ENCODE results near the gene TIAM1.

The TIAM1 gene

DNA sequence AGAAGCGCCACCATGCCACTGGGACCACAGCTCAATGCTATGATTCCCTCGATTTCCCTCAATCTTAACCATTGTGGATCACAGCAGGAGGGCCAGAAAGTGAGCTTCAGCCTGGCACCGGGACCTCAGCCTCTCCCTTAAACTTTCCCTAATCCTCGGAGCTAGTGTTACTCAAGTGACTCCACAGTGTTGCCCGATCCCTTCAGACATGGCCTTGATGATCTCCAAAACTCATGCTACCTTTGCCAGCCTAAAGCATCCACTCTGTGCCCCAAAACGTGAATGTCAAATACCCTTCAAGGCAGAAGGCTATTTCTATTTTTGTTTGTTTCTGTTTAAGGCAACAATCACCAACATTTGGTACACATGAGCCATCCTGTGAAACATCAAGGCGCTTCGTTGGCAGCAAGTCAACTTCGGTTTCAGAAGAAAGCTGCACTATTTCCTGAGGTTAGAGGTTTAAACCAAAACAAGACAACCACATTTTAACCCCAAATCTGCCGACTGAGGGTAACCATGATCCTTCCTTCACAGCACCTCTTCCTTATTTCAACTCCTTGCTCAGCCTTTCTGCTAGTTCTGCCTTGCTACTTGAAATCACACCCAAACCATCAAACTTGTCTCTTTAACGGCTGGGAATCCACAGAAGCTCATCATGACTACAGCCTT is 211.4 kb downstream of the TIAM1 start:
- DNase-seq = no peak

DNA sequence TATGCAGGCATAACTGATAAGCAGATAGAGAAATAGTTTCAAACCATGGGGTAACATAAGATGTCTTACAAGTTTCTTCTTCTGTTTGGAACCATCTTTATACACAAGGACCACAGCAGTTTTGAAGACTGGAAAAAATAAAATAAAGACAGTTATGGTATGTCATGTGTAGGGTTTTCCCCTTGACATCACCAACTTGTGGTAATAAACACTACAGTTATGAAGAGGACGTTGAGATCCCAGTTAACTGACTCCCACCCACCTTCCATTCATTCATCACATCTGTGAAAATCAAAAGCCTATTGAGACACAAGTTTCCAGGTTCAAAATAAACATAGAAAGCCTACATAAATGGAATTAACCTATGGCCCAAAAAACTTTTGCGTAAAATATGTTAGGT is 213.2 kb downstream of the TIAM1 start:
- DNase-seq = no peak

DNA sequence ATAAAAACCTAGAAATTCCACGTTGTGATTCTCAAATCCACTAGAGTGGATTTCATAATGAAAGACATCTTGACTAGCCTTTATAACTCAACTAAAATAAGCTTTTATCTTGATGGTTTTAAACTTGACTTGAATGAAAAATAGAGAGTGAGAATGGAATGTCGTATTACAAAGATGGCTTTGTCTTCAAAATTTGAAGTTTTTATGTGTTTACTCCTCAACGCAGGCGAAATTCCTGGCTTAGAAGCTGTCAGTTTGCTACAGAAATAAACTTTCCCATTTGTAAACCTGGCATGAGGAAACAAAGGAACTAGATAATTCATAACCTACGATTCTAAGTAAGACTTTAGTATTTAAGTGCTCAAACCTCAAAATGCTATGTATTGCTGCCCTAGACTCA is 215.8 kb downstream of the TIAM1 start:
- no peak for DNase-seq

DNA sequence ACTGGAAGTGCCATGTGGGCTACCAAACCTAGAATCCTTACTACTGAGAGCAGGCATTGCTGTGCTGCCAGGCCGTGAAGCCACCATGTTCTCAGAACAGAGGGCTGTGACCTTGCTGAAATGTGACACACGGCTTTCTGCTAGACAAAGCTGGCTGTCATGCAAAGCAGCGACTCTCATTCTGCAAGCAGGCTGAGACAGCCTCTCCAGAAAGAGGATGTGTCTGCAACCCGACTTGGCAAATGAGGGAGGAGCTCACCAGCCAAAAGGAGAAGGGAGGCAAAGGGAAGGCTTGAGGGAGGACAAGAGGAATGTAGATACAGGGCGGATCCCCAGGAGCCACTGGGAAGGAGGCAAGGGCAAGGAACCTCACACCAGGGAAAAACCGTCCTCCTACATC is 220.1 kb downstream of the TIAM1 start:
- DNase-seq = no peak

DNA sequence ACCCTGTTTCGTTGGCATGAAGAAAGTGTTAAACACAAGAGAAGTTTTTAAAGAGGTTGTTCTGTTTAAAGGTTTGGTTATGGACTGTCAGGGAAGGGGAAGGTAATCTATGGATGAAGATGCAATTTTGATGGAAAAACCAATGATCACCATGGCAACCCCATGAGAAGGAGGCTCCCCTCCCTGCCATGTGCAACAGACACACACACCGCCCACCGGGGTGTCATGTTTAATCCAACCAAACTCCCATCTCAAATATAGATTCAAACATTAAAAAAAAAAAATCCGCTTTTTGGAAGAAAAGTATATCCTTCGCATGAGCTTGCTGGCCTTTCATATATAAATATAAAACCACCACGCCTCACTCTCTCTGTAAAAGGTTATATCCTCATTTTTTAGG is 224.9 kb downstream of the TIAM1 start:
- no peak for DNase-seq

DNA sequence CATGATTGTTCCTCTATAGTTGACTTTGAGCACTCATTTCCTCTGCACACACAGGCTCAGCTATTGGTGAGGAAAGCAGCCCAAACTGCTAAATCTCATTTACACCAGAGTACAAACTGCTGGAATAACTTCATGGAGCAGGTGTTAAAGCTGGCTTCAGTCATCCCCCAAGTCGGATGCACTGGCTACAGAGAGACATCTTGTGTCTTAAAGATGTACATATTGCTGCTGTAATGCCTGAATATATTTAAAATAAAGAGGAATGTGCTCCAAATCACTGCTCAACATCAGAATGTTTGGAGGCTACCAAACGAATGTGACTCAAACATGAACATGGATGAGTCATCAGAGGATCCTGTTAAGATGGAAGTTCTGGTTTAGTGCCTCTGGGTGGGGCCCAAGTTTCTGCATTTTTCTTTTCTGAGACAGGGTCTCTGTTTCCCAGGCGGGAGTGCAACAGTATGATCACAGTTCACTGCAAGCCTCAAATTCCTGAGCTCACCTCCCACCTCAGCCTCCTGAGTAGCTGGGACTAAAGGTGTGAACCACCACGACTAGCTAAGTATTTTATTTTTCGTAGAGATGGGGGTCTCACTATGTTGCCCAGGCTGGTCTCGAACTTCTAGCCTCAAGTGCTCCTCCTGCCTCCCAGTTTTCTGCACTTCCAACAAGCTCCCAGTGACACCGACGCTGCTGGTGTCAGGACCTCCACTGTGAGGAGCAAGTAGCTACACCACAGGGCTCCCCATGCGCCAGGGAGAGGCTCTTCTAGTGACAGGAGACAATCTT is 226.7 kb downstream of the TIAM1 start:
- DNase-seq = no peak

DNA sequence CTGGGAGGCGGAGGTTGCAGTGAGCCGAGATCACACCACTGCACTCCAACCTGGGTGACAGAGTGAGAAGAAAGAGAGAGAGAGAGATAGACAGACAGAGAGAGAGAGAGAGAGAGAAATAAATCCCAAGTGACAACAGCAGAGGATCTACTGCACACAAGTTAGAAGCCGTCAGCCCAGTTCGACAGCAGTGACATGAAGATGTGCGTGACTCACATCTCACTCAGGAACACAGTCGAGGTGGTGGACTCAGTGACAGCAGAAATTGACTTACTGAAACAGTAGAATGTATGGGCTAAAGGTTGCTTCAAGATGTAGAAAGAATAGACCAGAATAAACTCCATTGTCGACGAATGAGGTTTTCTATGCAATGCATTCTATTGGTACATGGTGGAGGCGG is 228.8 kb downstream of the TIAM1 start:
- no peak for DNase-seq

DNA sequence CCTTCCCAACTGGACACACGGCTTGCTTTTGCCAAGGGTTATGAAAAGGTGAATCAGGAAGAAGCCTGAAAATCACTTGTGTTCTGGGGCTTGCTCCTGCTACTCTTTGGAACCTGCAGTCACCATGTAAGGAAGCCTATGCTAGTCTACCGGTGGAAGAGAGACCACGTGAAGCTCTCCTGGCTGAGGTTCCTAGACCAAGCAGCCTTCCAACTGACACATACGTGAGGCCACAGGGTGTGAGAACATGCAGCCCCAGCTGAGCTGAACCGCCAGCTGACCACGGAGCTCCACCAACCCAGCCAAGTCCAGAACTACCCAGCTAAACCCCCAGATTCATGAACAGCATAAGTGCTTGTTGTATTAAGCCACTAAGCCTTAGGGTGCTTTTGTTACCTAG is 233.0 kb downstream of the TIAM1 start:
- DNase-seq = no peak

DNA sequence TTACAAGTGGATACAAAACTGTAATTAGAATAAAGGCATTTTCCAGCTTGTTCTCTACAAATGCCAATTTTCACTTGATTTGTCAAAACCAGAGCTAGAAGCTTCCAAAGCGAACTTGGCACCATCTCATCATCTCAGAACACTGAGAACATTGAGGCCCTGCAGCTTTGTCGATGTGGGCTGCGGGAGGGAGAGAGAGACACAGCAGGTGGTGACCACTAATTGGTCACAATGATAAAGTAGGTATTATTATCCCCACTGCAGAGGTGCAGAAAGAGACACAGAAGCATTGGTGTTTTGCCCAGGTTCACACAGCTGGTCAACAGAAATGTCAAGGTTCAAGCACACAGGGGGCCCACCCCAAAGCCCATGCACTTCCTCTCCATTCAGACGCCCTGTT is 233.6 kb downstream of the TIAM1 start:
- DNase-seq = peak; percentile 2

DNA sequence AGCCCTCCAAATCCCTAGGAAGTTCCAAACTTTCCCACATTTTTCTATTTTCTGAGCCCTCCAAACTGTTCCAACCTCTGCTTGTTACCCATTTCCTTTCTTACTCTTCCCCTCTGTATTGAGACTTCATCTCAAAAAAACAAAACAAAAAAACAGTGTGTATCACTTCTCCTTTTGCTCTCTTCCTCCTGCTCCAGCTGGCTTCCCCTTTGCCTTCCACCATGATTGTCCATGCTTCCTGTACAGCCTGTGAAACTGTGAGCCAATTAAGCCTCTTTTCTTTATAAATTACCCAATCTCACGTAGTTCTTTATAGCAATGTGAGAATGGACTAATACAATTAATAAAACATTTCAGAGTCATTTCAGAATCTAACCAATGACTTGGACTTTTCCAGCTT is 236.2 kb downstream of the TIAM1 start:
- DNase-seq = no peak

DNA sequence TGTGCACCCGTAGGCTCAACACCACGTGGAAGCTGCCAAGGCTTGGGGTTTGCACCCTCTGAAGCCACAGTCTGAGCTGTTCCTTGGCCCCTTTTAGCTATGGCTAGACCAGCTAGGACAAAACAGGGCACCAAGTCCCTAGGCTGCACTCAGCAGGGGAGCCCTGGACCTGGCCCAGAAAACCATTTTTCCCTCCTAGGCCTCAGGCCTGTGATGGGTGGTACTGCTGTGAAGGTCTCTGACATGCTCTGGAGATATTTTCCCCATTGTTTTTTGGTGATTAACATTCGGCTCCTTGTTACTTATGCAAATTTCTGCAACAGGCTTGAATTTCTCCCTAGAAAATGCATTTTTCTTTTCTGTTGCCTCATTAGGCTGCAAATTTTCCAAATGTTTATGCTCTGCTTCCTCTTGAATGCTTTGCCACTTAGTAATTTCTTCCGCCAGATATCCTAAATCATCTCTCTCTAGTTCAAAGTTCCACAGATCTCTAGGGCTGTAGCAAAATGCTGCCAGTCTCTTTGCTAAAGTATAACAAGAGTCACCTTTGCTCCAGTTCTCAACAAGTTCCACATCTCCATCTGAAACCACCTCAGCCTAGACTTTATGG is 236.8 kb downstream of the TIAM1 start:
- no peak for DNase-seq

DNA sequence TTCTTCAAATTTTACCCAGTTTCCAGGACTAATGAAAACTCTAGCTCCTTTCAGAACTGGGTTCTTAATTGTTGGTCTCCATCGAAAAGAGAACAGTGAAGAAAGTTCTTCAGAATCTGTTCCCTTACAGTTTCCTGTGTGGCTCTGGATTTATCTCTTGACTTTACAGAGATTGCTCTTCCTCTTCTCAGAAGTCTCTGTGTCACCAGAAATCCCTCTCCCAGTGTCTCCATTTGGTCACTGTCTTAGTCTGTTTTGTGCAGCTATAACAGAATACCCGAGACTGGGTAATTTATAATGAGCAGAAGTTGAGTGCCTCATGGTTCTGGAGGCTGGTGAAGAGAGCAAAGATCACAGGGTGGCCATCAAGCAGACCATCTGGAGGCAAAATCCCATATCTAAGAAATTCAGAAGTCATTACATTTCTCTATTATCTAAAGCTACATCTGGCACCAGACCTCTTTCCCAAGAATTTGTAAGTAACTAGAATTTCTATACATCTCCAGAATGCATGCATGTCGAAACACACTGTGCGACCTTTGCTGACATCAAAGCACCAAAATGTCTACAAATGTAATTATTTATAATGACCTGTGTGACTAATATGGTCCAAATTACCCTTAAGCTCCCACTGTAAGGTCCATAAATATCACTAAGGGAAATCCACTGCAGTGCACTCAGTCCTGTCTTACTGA is 240.3 kb downstream of the TIAM1 start:
- no peak for DNase-seq

DNA sequence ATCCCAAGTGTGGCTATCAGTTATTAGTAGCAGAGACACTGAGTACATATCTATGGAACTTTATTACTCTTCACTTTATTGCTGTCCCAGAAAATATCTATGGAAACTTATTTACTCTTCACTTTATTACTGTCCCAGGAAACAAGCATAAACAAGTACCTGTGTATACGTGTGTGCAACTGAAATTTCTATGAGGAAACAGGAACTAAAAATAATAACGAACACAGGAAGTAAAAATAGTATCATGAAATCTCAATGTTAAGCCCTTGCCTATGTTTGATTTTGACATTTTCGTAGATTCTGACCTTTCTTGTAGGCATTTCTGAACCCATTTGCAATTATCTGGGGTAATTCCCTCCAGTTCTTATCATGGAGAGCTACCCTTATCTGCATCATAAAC is 240.9 kb downstream of the TIAM1 start:
- no peak for DNase-seq

DNA sequence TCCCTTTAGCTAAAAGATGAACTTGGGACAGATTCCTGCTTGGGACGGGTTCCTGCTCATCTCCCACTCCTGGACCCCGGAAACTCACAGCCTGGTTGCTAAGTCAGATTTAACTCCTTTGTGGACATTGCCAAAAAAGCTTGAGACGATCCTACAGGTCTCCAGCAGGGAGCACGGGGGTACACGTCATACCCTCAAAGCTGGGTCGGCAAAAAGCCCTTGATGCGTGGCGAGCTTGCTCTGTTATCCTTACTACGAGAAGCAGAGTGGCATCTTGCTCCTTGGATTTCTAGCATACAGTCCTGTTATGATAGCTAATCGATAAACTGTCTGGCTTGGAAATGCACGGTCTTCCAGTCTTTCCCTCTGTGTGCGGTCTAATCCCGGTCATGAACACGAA is 244.9 kb downstream of the TIAM1 start:
- DNase-seq = no peak

DNA sequence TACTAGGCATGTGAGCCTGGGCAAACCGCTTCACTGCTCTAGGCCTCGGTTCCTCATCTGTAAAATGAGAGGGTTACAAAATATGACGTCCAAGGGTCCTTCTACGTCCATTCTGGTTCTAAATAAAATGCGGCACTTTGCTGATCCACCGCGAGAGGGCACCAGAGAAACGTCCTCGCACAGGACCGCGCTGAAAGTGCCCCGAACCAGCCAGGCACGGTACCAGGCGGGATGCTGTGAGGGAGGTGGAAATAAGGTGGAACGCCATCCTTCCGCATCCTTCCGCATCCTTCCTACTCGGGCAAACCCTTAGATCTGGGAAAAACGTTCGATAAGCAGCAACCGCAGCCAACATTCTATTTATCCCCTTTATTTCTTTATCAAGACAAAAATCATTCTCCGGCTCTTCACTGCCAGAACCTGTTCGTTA is 245.5 kb downstream of the TIAM1 start:
- DNase-seq = peak; percentile 74

DNA sequence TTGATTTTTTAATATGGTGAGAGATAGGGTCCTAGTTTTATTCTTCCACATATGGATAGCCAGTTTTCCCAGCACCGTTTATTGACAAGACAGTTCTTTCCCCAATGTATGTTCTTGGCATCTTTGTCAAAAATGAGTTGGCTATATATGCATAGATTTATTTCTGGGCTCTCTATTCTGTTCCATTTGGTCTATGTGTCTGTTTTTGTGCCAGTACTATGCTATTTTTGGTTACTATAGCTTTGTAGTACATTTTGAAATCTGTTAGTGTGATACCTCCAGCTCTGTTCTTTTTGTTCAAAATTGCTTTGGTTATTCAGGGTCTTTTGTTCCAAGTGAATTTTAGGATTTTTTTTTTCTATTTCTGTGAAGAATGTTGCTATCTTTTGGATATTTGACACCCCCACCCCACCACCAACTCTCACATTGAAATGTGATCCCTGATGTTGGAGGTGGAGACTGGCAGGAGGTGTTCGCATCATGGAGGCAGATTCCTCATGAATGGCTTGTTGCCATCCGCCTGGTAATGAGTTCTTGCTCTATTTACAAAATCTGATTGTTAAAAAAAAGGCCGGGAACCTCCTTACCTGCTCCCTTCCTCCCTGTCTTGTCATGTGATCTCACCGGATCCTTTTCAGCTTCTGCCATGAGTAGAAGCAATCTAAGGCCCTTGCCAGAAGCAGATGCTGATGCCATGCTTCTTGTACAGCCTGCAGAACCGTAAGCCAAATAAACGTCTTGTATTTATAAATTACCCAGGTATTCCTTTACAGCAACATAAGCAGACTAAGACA is 251.0 kb downstream of the TIAM1 start:
- no peak for DNase-seq

DNA sequence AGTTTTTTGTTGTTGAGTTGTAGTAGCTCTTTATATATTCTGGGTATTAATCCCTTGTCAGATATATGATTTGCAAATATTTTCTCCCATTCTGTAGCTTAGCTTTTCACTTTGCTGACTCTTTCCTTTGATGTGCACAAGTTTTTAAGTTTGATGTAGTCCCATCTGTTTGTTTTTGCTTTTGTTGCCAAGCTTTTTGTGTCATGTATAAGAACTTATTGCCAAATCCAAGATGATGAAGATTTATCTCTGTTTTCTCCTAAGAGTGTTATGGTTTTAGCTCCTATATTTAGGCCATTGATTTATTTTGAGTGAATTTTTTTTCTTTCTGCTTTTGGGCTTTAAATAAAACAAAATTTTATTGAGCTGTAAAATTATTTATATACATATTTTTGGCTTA is 253.7 kb downstream of the TIAM1 start:
- no peak for DNase-seq

DNA sequence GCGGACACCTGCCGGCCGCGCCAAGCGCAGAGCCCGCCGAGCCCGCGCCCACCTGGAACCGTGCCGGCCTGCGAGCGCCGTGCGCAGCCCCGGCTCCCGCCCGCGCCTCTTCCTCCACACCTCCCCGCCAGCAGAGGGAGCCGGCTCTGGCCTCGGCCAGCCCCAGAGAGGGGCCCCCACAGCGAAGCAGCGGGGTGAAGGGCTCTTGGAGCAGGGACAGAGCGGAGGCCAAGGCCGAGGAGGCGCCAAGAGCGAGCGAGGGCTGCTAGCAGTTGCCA is 255.6 kb downstream of the TIAM1 start:
- DNase-seq = no peak

DNA sequence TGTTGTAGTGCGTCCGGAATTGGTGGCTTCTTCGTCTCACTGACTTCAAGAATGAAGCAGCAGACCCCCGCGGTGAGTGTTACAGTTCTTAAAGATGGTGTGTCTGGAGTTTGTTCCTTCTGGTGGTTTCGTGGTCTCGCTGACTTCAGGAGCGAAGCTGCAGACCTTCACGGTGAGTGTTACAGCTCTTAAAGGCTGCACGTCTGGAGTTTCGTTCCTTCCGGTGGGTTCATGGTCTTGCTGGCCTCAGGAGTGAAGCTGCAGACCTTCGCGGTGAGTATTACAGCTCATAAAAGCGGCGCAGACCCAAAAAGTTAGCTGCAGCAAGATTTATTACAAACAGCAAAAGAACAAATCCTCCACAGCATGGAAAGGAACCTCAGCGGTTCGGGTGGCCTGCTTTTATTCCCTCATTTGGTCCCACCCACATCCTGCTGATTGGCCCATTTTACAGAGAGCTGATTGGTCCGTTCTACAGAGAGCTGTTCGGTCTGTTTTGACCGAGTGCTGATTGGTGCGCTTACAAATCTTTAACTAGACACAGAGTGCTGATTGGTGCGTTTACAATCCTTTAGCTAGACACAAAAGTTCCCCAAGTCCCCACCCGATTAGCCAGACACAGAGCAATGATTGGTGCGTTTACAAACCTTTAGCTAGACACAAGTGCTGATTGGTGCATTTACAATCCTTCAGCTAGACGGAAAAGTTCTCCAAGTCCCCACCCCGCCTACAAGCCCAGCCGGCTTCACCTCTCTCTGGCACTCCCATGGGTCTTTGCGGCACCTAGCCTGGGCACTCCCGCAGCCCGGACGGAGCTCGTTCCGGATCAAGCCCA is 256.2 kb downstream of the TIAM1 start:
- peak; percentile 92 for DNase-seq

DNA sequence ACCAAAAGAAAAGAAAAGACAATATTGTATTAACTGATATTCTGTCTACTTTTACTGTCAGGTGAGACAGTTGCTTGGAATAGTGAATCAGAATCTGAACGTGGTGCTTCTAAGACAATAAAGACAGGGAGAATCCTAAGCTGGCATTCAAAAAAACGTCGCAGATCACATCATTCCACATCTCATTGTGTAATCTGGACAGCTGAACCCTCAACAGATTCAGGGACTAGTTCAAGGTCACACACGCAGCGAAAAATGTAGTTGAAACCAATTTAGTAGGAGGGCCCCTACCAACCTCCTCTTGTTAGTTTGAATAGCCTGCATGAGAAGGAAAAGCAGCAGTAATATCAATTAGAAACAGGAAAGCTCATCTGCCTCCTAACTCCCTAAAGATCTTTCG is 259.4 kb downstream of the TIAM1 start:
- no peak for DNase-seq

DNA sequence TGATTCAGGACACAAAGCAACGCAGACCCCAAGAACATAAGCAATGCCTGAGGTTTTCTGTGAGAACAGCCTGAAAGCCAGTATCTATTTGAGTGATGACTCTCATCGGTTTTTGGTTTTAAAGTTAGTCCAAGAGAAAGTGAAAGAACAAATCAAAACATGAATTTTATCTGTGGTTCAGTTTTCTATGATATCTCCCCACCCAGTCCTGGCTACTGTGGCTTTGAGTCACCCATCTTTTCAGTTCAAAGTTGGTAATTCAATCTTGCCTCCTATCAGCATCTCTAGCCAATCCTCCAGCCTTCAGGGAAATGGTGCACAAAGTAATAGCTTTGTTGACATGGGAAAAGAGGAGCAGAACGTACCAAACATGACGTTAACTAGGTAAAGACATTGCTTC is 265.3 kb downstream of the TIAM1 start:
- no peak for DNase-seq

DNA sequence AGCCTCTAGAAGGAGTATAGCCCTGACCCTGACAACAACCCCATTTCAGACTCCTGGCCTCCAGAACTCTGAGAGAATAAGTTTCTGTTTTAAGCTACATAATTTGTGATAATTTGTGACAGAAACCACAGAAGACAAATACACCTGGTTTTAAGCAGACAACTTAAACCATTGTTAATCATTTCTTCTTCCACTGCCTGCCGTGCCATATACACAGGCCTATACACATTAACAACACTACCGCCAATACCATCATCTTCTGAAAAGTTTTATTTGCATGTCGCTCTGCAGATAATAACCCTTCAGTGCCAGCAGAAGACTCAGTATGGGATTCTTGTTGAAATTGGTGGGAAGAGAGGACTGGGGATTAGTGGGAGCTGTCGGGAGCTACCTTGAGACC is 265.8 kb downstream of the TIAM1 start:
- no peak for DNase-seq
